Measurements from ENCODE around the gene CERS2. TPM values are rescaled to one million over a fixed set of nuclear protein-coding genes. Genes with fewer than 3 reads are reported as not detected.

CERS2 gene
- total and polyA plus RNA-seq, 2 of the 13 experiments (the other 11 are each of a cell fraction or from before 2014, with no cell fraction given) = 269 to 298 TPM

GRCh38 chr1:150970808-150971582 is 3.6 kb downstream of the CERS2 start (continued):
- TF ChIP-seq USF2 (IDR thresholded peaks at IDR 0.05; ENCODE audit: low read depth, low read length) (no peak), USF2 (CRISPR knock-in tag; IDR thresholded peaks at IDR 0.05; ENCODE audit: borderline replicate concordance) (no peak; the same call in 1 of the 2 replicates), CREM (IDR thresholded peaks at IDR 0.05) (peak; percentile 82; the same call in 1 of the 2 replicates), CREM (CRISPR knock-in tag; IDR thresholded peaks at IDR 0.05) (no peak), HES4 (CRISPR knock-in tag; IDR thresholded peaks at IDR 0.05; ENCODE audit: borderline replicate concordance) (0 out of 2 replicates have a peak, but pooled peaks have one; percentile 14), ZNF33B (CRISPR knock-in tag; IDR thresholded peaks at IDR 0.05) (no peak; the same call in 1 of the 2 replicates), SMYD3 (CRISPR knock-in tag; IDR thresholded peaks at IDR 0.05) (no peak), IRF9 (CRISPR knock-in tag; IDR thresholded peaks at IDR 0.05; ENCODE audit: borderline replicate concordance) (0 out of 2 replicates have a peak, but pooled peaks have one; percentile 76), ZNF512 (CRISPR knock-in tag; IDR thresholded peaks at IDR 0.05) (0 out of 2 replicates have a peak, but pooled peaks have one; percentile 28), SOX5 (CRISPR knock-in tag; IDR thresholded peaks at IDR 0.05; ENCODE audit: borderline replicate concordance) (peak; percentile 82), HOMEZ (CRISPR knock-in tag; IDR thresholded peaks at IDR 0.05; ENCODE audit: low read depth) (peak; percentile 45; the same call in 1 of the 2 replicates), PATZ1 (CRISPR knock-in tag; IDR thresholded peaks at IDR 0.05) (peak; percentile 88), PHF21A (CRISPR knock-in tag; IDR thresholded peaks at IDR 0.05) (peak; percentile 93), KDM3A (CRISPR knock-in tag; IDR thresholded peaks at IDR 0.05; ENCODE audit: low read depth) (peak; percentile 35; the same call in 1 of the 2 replicates), ZBTB38 (CRISPR knock-in tag; IDR thresholded peaks at IDR 0.05) (peak; percentile 50; the same call in 1 of the 2 replicates), POLR2G (IDR thresholded peaks at IDR 0.05; ENCODE audit: low read depth, low read length) (0 out of 2 replicates have a peak, but pooled peaks have one; percentile 33), XRCC5 (optimal IDR thresholded peaks at IDR 0.05; ENCODE audit: low read length) (peak; percentile 49), THAP11 (CRISPR knock-in tag; IDR thresholded peaks at IDR 0.05) (peak; percentile 68)
